ENCODE results near the gene LBH. TPM values are rescaled to one million over a fixed set of nuclear protein-coding genes. Genes with fewer than 3 reads are reported as not detected.
A peak's percentile ranks its signal among the peaks of the same experiment; 100 is the strongest.

LBH gene
- total RNA-seq, 2 experiments from 2014 or later: 169 to 186 TPM

DNA sequence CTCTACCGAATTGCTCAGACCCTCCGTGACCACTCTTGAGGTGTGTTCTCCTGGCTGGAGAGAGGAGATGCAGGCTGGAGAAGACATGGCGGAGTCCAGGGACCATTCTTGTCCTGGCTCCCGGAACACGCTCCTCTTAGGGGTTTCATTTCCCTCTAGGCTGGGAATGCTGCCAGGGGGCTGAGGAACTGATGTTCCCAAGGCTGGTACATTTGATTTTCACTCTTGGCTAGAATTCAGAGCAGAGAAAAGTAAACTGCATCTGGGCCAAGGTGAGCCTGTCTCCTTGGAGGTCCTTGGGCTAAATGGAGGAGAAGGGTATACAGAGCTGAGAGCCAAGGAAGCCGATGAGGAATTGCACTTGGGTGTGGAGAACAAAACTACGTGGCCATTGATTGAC is 28.2 kb upstream of the LBH start:
- Mint-ChIP-seq H3K4me1 (no peaks in the 10 kb centered on the region), H3K9me3 (no peaks in the 10 kb centered on the region), H3K27ac (no peak overlapping the region), H3K27me3 (peaks cover 4% of the 10 kb centered on the region), H3K36me3 (no peaks in the 10 kb centered on the region), H3K4me3 (no peak overlapping the region)
- ATAC-seq (ENCODE audit: low read depth) (no peak), DNase-seq (no peak)
- POLR2A ChIA-PET: no interaction called here

DNA sequence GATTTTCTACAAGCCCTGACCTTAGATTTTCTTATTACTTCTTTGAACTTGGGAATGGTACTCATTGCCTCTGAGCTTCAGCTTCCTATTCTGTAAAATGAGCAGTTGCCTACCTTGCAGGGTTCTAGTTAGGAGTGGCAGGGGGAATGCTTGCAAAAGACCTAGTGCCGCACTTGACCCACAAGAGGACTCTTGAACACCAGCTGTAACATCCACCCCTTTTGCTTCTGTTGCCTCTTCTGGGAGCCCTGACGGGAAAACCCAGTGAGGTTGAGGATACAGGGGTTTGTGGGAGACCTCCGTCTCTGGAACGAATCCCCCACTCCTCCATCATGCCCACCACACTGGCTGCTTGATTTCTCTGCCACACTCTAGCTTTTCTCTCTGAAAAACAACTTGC is 27.1 kb upstream of the LBH start:
- DNase-seq: no peak

DNA sequence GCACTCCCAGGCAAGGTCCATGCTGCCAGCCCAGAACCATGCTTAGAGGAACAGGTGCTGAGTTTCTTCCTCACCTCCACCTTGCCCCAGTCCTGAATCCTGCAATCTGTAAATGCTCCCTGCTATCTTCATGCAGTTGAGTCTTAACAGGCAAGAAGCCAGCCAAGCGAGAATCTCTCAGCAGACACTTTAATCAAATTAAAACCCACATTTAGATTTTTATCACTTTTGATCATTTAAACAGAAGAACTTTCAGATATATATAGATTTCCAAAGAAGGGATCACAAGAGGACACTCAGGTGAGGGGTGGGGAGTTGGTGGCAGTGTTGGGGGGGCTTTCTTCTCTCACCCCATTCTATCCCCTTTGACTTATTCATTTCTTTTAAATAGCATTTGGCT is 25.9 kb upstream of the LBH start:
- Mint-ChIP-seq H3K36me3 (no peaks in the 10 kb centered on the region), H3K27ac (no peak overlapping the region), H3K27me3 (peaks cover 4% of the 10 kb centered on the region), H3K4me1 (peaks cover 15% of the 10 kb centered on the region), H3K4me3 (no peak overlapping the region), H3K9me3 (no peaks in the 10 kb centered on the region)
- no peak for DNase-seq
- POLR2A ChIA-PET: interaction anchor here (0.7 to 1.7 kb wide), 2 partner anchors 26 to 501 kb away, joined by 3 to 4 read pairs; partner anchors contain the start of gene LBH
- no peak for ATAC-seq (ENCODE audit: low read depth)

More for the DNA sequence above, 27.1 kb upstream of the LBH start:
- no peak for ATAC-seq (ENCODE audit: low read depth)
- Mint-ChIP-seq H3K27ac (no peak overlapping the region), H3K4me3 (no peak overlapping the region), H3K27me3 (peaks cover 4% of the 10 kb centered on the region), H3K4me1 (peaks cover 9% of the 10 kb centered on the region), H3K9me3 (no peaks in the 10 kb centered on the region), H3K36me3 (no peaks in the 10 kb centered on the region)
- POLR2A ChIA-PET: interaction anchor here (0.6 to 1.7 kb wide), 2 partner anchors 27 to 145 kb away, joined by 3 to 4 read pairs; partner anchors contain the start of gene LBH

DNA sequence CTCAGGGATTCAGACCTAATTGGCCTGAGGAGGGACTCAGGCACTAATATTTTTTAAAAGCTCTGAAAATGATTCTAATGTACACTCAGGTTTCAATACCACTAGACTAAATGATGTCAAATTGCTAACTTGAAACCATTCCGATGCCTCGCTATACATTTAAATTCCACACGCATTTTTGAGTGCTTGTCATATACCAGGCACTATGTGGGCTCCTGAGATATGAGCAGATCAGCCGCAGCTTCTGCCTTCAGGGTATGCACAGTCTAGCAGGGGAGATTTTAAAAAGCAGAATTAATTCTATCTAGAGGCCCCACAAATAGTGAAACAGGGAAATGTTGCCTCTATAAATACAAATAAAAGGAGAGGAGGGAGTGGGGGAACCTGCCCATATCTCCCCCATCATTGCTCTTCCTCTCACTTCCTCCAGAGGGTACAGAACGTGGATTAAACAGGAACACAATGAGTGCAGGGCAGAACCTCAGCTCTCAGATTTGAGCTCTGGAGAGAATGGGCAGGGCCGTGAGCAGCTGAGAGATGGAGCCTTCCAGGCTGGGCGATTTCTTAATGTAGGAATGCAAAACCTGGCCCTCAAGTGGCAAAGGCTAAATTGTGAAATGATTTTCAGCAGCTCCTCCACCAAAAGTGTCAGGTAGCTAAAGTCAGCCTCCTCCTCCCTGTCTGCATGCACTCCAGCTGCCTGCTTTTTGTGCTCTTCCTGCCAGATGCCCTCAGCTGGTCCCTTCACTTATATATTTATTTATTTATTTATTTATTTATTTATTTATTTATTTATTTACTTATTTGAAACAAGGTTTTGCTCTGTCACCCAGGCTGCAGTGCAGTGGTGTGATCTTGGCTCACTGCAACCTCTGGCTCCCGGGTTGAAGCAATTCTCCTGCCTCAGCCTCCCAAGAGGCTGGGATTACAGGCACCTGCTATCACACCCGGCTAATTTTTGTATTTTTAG is 24.6 kb upstream of the LBH start:
- no peaks in the 10 kb centered on the region for H3K9me3 Mint-ChIP-seq
- no peak for ATAC-seq (ENCODE audit: low read depth)
- no peak overlapping the region for H3K27ac Mint-ChIP-seq
- peaks cover 4% of the 10 kb centered on the region for H3K27me3 Mint-ChIP-seq
- H3K4me3 Mint-ChIP-seq: no peak overlapping the region
- DNase-seq: no peak
- H3K4me1 Mint-ChIP-seq: peaks cover 15% of the 10 kb centered on the region
- POLR2A ChIA-PET: interaction anchor here (0.7 kb wide), 1 partner anchor 499 kb away, joined by 3 read pairs; no protein-coding TSS in a partner anchor
- H3K36me3 Mint-ChIP-seq: no peaks in the 10 kb centered on the region

DNA sequence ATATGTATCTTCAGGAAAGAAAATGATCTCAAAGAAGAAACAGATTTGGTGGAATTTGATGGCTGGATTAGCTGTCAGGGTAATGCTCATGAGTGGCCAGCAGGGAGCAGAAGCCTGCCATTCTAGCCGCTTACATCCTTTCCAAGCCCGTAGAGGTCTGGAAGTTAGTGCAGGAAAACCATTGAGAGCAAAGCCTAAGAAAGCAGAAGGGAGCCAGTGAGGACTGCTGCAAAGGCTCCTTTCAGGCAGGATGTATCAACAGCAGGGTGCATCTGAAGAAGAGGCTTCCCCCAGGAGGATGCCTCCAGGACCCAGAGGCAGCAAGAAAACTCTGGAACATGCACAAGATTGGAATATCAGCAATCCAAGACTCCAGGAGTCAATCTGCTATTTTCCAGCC is 22.9 kb upstream of the LBH start:
- ATAC-seq (ENCODE audit: low read depth) (peak; percentile 31), DNase-seq (peak; percentile 40)
- H3K27me3 Mint-ChIP-seq: peaks cover 2% of the 10 kb centered on the region
- H3K4me1 Mint-ChIP-seq: peaks cover 15% of the 10 kb centered on the region
- H3K27ac Mint-ChIP-seq: no peak overlapping the region
- no peaks in the 10 kb centered on the region for H3K9me3 Mint-ChIP-seq
- H3K36me3 Mint-ChIP-seq: no peaks in the 10 kb centered on the region
- H3K4me3 Mint-ChIP-seq: peak overlapping the region; percentile 12
- POLR2A ChIA-PET: interaction anchor here (1.0 to 2.9 kb wide), 6 partner anchors 17 to 240 kb away, joined by 3 to 28 read pairs (median 6); partner anchors contain the start of genes LBH and YPEL5

DNA sequence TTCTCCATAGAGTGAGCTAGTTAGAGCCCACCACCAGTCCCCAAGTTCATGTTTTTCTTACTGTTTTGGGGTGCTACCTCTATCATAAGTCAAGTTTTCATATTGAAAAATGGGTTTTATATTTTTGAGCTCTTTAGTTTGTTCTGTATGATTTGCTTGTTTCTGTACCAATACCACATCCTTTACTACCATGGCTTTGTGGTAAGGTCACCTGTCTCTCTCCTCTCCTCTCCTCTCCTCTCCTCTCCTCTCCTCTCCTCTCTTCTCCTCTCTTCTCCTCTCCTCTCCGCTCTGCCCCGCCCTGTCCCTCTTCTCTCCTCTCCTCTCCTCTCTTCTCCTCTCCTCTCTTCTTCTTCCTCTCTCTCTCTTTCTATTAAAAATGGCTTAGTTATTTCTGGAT is 22.1 kb upstream of the LBH start:
- no peak for DNase-seq
- Mint-ChIP-seq H3K9me3 (no peaks in the 10 kb centered on the region), H3K4me3 (peak overlapping the region; percentile 12), H3K36me3 (no peaks in the 10 kb centered on the region), H3K27me3 (peaks cover 2% of the 10 kb centered on the region), H3K27ac (peak overlapping the region; percentile 60), H3K4me1 (peaks cover 15% of the 10 kb centered on the region)
- POLR2A ChIA-PET: interaction anchor here (1.0 to 2.9 kb wide), 6 partner anchors 16 to 239 kb away, joined by 3 to 28 read pairs (median 6); partner anchors contain the start of genes LBH and YPEL5
- peak; percentile 82 for ATAC-seq (ENCODE audit: low read depth)

DNA sequence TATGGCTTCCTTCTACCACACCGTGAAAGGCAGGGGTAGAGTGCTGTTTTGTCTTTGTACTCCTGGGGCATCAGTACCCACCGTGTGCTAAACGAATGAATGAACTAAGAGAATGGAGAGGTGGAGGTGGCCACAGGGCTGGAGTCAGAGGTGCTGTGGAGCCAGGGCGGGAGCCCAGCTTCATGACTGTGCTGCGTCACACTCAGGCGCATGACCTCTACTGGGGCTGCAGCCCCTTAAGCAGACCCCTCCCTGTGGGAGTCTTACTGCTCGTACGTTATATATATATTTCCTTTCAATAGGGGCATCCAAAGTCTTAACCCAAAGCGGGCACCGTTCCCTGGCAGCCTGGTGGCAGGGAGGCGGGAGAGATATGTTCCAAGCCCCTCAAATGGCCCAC is 18.0 kb upstream of the LBH start:
- H3K36me3 Mint-ChIP-seq: no peaks in the 10 kb centered on the region
- no peak for DNase-seq
- ATAC-seq (ENCODE audit: low read depth): no peak
- POLR2A ChIA-PET: no interaction called here
- H3K4me3 Mint-ChIP-seq: no peak overlapping the region
- H3K27ac Mint-ChIP-seq: no peak overlapping the region
- no peaks in the 10 kb centered on the region for H3K9me3 Mint-ChIP-seq
- H3K27me3 Mint-ChIP-seq: no peaks in the 10 kb centered on the region
- H3K4me1 Mint-ChIP-seq: peaks cover 17% of the 10 kb centered on the region

DNA sequence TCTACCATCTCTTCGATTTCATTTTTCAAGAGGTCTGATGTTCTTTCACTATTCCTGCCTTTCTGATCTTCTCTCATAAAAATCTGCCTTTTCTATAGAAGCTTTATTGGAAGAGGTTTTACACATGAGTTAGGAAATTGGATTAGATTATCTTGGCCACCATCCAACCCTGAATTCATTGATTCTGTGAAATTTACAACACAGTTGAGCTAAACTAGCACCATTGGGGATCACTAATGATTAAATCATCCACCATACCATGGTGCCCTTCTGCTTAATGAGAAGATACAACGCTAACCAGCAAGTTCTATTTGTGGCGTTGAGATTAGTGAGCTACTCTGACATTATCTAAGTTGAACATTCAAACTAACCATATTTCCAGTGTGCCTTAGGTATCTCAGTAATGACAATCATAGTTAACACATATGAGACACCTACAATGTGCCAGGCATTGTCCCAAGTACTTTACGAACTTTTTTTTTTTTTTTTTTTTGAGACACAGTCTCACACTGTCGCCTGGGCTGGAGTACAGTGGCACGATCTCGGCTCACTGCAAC is 17.3 kb upstream of the LBH start:
- no peak overlapping the region for H3K4me3 Mint-ChIP-seq
- no peaks in the 10 kb centered on the region for H3K36me3 Mint-ChIP-seq
- DNase-seq: no peak
- H3K27ac Mint-ChIP-seq: no peak overlapping the region
- no peaks in the 10 kb centered on the region for H3K27me3 Mint-ChIP-seq
- H3K4me1 Mint-ChIP-seq: peaks cover 12% of the 10 kb centered on the region
- no peaks in the 10 kb centered on the region for H3K9me3 Mint-ChIP-seq
- ATAC-seq (ENCODE audit: low read depth): no peak
- POLR2A ChIA-PET: interaction anchor here (1.6 kb wide), 1 partner anchor 18 kb away, joined by 5 read pairs; the partner anchor contains the start of gene LBH

DNA sequence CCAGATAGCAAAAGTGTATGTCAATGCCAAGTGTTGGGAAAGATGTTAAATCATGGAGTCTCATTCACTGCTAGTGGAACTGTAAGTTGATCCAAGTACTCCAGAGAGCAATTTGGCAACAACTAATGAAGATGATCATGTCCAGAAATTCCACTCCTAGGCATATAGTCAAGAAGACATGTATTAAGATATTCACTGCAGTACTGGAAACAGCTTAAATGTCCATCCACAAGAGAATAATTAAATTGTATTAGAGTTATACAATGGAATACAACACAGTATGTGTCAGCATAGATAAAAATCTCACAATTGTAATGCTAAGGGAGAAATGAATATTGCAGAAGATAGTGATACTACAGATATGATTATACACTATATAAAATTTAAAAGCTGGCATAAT is 15.2 kb upstream of the LBH start:
- ATAC-seq (ENCODE audit: low read depth): no peak
- DNase-seq: no peak
- no peaks in the 10 kb centered on the region for H3K9me3 Mint-ChIP-seq
- H3K4me3 Mint-ChIP-seq: no peak overlapping the region
- no peak overlapping the region for H3K27ac Mint-ChIP-seq
- peaks cover 2% of the 10 kb centered on the region for H3K4me1 Mint-ChIP-seq
- no peaks in the 10 kb centered on the region for H3K36me3 Mint-ChIP-seq
- POLR2A ChIA-PET: interaction anchor here (0.5 kb wide), 1 partner anchor 52 kb away, joined by 3 read pairs; no protein-coding TSS in a partner anchor
- H3K27me3 Mint-ChIP-seq: no peaks in the 10 kb centered on the region

DNA sequence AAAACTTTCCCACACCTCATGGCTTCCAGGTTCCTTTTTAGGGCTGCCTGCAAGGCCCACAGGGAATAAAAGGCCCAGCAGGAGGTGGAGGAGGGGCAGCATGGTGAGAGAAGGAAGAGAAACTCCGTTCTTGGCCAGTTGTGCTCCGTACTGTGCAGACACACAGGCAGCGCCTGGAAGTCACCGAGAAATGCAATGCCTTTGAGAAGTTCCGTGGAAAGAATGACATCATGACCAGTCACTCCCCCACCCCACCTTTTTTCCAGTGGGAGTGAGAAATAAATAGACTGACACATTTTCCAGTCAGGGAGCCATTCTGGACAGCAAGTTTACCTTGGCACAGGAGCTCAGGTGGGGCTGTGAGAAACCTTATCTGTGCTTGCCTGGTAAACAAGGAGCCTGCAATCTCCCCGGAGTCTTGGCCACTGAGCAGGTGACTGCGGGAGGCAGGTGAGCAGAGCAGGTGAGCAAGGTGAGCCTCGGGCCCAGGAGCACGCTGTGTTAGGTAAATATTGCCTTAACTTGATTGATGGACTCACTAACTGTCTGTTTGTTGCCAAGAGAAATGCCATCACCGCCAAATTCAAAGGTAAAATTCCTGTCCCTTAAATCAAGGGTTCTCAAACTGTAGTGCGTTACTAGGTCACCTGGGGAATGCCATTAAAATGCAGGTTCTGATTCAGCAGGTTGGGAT is 13.5 kb upstream of the LBH start:
- H3K27ac Mint-ChIP-seq: no peak overlapping the region
- no peak overlapping the region for H3K4me3 Mint-ChIP-seq
- no peak for ATAC-seq (ENCODE audit: low read depth)
- DNase-seq: no peak
- H3K4me1 Mint-ChIP-seq: peaks cover 2% of the 10 kb centered on the region
- H3K27me3 Mint-ChIP-seq: no peaks in the 10 kb centered on the region
- H3K9me3 Mint-ChIP-seq: no peaks in the 10 kb centered on the region
- POLR2A ChIA-PET: no interaction called here
- H3K36me3 Mint-ChIP-seq: no peaks in the 10 kb centered on the region

DNA sequence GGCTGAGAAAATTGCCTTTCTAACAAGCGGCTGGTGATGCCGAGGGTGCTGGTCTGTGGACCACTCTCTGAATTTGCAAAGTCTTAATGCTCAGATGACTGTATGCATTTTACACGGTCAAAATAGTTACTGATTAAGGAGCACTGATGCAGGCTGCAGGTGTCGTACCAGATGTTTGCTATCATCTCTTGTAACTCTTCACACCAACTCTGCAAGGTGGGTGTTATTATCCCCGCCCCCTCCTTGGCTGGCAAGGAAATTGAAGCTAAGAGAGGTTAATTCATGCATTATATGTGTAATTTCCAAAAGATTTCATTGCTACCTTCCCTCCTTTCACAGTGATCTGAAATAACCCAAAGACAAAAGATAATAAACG is 13.0 kb upstream of the LBH start:
- ATAC-seq (ENCODE audit: low read depth) (no peak), DNase-seq (no peak)
- H3K4me1 Mint-ChIP-seq: peaks cover 4% of the 10 kb centered on the region
- no peak overlapping the region for H3K27ac Mint-ChIP-seq
- no peaks in the 10 kb centered on the region for H3K27me3 Mint-ChIP-seq
- no peaks in the 10 kb centered on the region for H3K36me3 Mint-ChIP-seq
- no peak overlapping the region for H3K4me3 Mint-ChIP-seq
- POLR2A ChIA-PET: no interaction called here
- H3K9me3 Mint-ChIP-seq: no peaks in the 10 kb centered on the region

DNA sequence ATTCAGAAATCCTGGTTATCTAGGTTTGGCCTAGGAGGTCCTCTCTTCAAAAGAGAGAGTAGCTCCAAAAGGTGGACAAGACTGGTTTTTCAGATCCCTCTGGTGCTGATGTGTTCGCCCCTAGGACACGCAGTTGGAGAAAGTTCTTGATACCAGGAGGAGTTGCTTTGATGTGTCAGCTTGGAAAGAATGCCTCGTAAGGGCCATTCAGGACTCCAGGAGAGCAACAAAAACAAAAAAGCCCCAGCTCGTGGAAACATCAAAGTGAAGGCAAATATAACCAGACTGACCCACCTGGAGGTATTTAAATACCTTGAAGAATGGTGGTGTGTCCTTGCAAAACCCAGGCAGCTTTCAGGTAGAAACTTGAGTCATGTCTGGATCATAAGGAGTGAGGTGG is 12.5 kb upstream of the LBH start:
- POLR2A ChIA-PET: no interaction called here
- Mint-ChIP-seq H3K4me1 (peaks cover 8% of the 10 kb centered on the region), H3K36me3 (no peaks in the 10 kb centered on the region), H3K4me3 (no peak overlapping the region), H3K27me3 (no peaks in the 10 kb centered on the region), H3K27ac (no peak overlapping the region), H3K9me3 (no peaks in the 10 kb centered on the region)
- DNase-seq (no peak), ATAC-seq (ENCODE audit: low read depth) (no peak)
